Heart left ventricle (tissue), 13 donors: ENCODE measurements around the gene TUBA8.

Experiments
- POLR2A ChIP-seq, 2 donors: fragments of 450-650 bp; IDR thresholded peaks; one replicate each; pipeline ENCODE4 v1.6.1; 2017; ENCODE audit warnings: antibody characterized with exemption in 2 of 2, mild to moderate bottlenecking in 2 of 2, moderate library complexity in 2 of 2
- TF ChIP-seq, protein P1 (sequence below), 12 donors: fragments of 200-600 bp; sonication (generic) in 4 of 12; IDR thresholded peaks; one replicate each; pipeline versions ENCODE4 v1.5.0 to v1.8.0; 2018 to 2022; ENCODE audit warnings: antibody characterized with exemption in 12 of 12, mild to moderate bottlenecking in 5 of 12
- donor health status: ischemic (EF 13 %, LVEDD 7.1; RV severe dilation, severe dysfunction).
- donor health status: DM: no; HTN: yes; CAD: no.
- donor health status: DM: no; HTN: no; CAD: no.
- donor health status: ischemic (EF 25% LVEDD 6.9; RV normal size, moderate dysfunction).
- donor health status: ischemic (EF 25% LVEDD 5.7; RV mildly dilated, moderate dysfunction).
- donor health status: ischemic (EF 35%, LVEDD 5.7; RV mildly dilated, moderate dysfunction).
- donor health status: nonischemic (EF 11% LVEDD 7.7; RV severe dilation, severe dysfunction).
- donor health status: DM: yes; HTN: yes; CAD: no.
- donor health status: PGD.
- donor health status: ischemic (EF 29% LVEDD 5.4; RV normal size, mild dysfunction).
- donor health status: nonischemic (EF 23%, LVEDD 6.1; RV moderate dilation, normal function).

DNA sequence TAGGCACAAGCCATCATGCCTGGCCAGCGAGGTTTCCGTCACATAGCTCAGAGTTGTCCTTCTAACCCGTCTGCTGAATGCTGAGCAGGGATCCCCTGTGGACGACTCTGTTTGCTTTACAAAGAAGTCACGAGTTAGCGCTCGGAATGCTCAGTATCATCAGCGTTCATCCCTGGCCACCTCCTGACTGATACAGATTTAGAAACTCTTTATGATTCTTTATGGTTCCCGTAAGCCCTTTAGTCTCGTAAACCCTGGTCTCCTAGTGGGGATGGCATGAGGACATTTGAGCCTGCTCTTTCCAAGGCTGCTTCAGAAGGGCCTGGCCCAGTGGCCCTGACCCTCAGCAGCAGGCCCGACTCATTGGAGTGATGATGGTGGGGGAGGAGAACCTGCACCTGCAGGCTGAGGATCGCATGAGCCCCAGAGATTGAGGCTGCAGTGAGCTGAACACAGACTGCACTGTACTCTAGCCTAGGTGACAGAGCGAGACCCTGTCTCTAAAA, 23.2 kb upstream of the TUBA8 start:
- TF ChIP-seq, protein P1, sequence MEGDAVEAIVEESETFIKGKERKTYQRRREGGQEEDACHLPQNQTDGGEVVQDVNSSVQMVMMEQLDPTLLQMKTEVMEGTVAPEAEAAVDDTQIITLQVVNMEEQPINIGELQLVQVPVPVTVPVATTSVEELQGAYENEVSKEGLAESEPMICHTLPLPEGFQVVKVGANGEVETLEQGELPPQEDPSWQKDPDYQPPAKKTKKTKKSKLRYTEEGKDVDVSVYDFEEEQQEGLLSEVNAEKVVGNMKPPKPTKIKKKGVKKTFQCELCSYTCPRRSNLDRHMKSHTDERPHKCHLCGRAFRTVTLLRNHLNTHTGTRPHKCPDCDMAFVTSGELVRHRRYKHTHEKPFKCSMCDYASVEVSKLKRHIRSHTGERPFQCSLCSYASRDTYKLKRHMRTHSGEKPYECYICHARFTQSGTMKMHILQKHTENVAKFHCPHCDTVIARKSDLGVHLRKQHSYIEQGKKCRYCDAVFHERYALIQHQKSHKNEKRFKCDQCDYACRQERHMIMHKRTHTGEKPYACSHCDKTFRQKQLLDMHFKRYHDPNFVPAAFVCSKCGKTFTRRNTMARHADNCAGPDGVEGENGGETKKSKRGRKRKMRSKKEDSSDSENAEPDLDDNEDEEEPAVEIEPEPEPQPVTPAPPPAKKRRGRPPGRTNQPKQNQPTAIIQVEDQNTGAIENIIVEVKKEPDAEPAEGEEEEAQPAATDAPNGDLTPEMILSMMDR (IDR thresholded peaks at IDR 0.05): no peak
- no peak for TF ChIP-seq POLR2A (IDR thresholded peaks at IDR 0.05)
